ENCODE data around the gene OR6B1.

GRCh38 chr7:144006029-144006691 is 6.0 kb downstream of the OR6B1 start:
- no peak for TF ChIP-seq SIRT6 (IDR thresholded peaks at IDR 0.05; ENCODE audit: low read depth, low read length)
- TF ChIP-seq CBX5 (IDR thresholded peaks at IDR 0.05; ENCODE audit: borderline replicate concordance, low read depth): no peak
- TF ChIP-seq CTCF (IDR thresholded peaks at IDR 0.05 in 2 of 3, conservative IDR thresholded peaks at IDR 0.05 in 1 of 3; ENCODE audit: insufficient read depth in 2 of 3, low read depth in 1 of 3, low read length in 3 of 3): no peak
- TF ChIP-seq FOXM1 (IDR thresholded peaks at IDR 0.05; ENCODE audit: low read depth): no peak
- no peak for TF ChIP-seq FOXM1 (CRISPR knock-in tag; IDR thresholded peaks at IDR 0.05; ENCODE audit: low read depth)
- TF ChIP-seq ZFPM2 (CRISPR knock-in tag; IDR thresholded peaks at IDR 0.05): no peak
- TF ChIP-seq ZNF830 (CRISPR knock-in tag; IDR thresholded peaks at IDR 0.05): no peak
- no peak for TF ChIP-seq ZNF175 (CRISPR knock-in tag; IDR thresholded peaks at IDR 0.05; ENCODE audit: low read depth)
- no peak for TF ChIP-seq MYBL2 (IDR thresholded peaks at IDR 0.05; ENCODE audit: low read depth)
- TF ChIP-seq MYBL2 (CRISPR knock-in tag; IDR thresholded peaks at IDR 0.05; ENCODE audit: borderline replicate concordance): no peak
- TF ChIP-seq SIN3A (IDR thresholded peaks at IDR 0.05; ENCODE audit: borderline replicate concordance in 2 of 2, control insufficient read depth in 1 of 2, low read depth in 2 of 2, low read length in 2 of 2): no peak
- no peak for TF ChIP-seq IRF1 (CRISPR knock-in tag; IDR thresholded peaks at IDR 0.05; ENCODE audit: borderline replicate concordance)
- TF ChIP-seq SP2 (IDR thresholded peaks at IDR 0.05; ENCODE audit: extremely low read depth, low read depth, low read length, poor library complexity, severe bottlenecking): no peak
- no peak for TF ChIP-seq TAL1 (IDR thresholded peaks at IDR 0.05)
- no peak for TF ChIP-seq NCOA1 (IDR thresholded peaks at IDR 0.05; ENCODE audit: low read depth)
